ENCODE measurements around the gene ARHGEF39. TPM values are rescaled to one million over a fixed set of nuclear protein-coding genes. Genes with fewer than 3 reads are reported as not detected.

Gene ARHGEF39
- polyA plus RNA-seq, 2 of the 4 experiments (the other 2 are of a cell fraction): 17.6 to 19.5 TPM

GRCh38 chr9:35714123-35714522, 49.1 kb upstream of the ARHGEF39 start:
- ATAC-seq (no peak), DNase-seq (ENCODE audit: low read depth in 1 of 2, low spot score in 1 of 2) (no peak), FAIRE-seq (no peak)
- POLR2A ChIA-PET: interaction anchor here (0.6 to 1.0 kb wide), 3 partner anchors 14 to 1861 kb away, joined by 3 to 4 read pairs (median 3); partner anchors contain the start of gene ARHGEF39
- 78% methylated on average over 6 of the region's 6 CpGs for WGBS (ENCODE audit: missing lambda C conversion rate)
- Histone ChIP-seq H3K4me3 (no peak overlapping the region), H3K4me2 (no peak overlapping the region), H3K4me1 (no peaks in the 10 kb centered on the region), H3K27ac (no peak overlapping the region), H3K9me3 (no peaks in the 10 kb centered on the region)
- TF ChIP-seq ESRRA (IDR thresholded peaks at IDR 0.05; ENCODE audit: borderline replicate concordance, low read length): no peak
- TF ChIP-seq HDAC2 (IDR thresholded peaks at IDR 0.05): no peak
- TF ChIP-seq FOSL2 (IDR thresholded peaks at IDR 0.05): no peak
- TF ChIP-seq FOSL2 (CRISPR knock-in tag; IDR thresholded peaks at IDR 0.05): no peak
- no peak for TF ChIP-seq MYC (IDR thresholded peaks at IDR 0.05; ENCODE audit: borderline replicate concordance, low read length)
- no peak for TF ChIP-seq KDM5A (IDR thresholded peaks at IDR 0.05)
- TF ChIP-seq PHF8 (IDR thresholded peaks at IDR 0.05; ENCODE audit: borderline replicate concordance, low read depth): no peak
- CTCF ChIA-PET: interaction anchor here (1.1 to 32.5 kb wide), 7 partner anchors 4 to 111 kb away, joined by 4 to 758 read pairs (median 6); partner anchors contain the start of genes CREB3, TLN1 and TPM2

GRCh38 chr9:35713578-35713977, 48.6 kb upstream of the ARHGEF39 start:
- CTCF ChIA-PET: interaction anchor here (1.0 to 32.5 kb wide), 7 partner anchors 4 to 110 kb away, joined by 4 to 758 read pairs (median 6); partner anchors contain the start of genes CREB3, TLN1 and TPM2

GRCh38 chr9:35712762-35713400, 47.9 kb upstream of the ARHGEF39 start:
- TF ChIP-seq FOSL2 (IDR thresholded peaks at IDR 0.05) (no peak), FOSL2 (CRISPR knock-in tag; IDR thresholded peaks at IDR 0.05) (no peak), HMGXB4 (CRISPR knock-in tag; IDR thresholded peaks at IDR 0.05; ENCODE audit: borderline replicate concordance) (no peak), ZFP36 (IDR thresholded peaks at IDR 0.05; ENCODE audit: borderline replicate concordance, partially characterized antibody) (no peak), ZSCAN20 (CRISPR knock-in tag; IDR thresholded peaks at IDR 0.05) (no peak), CBX8 (IDR thresholded peaks at IDR 0.05) (no peak), MYC (IDR thresholded peaks at IDR 0.05; ENCODE audit: borderline replicate concordance, low read length) (no peak), BHLHE40 (IDR thresholded peaks at IDR 0.05; ENCODE audit: low read depth, low read length) (no peak), KDM5A (IDR thresholded peaks at IDR 0.05) (no peak), EP300 (IDR thresholded peaks at IDR 0.05) (no peak), CHD2 (IDR thresholded peaks at IDR 0.05; ENCODE audit: low read length, partially characterized antibody) (no peak)
- ChIA-PET CTCF (interaction anchor here (0.6 to 32.5 kb wide), 11 partner anchors 5 to 109 kb away, joined by 3 to 758 read pairs (median 5); partner anchors contain the start of genes CREB3, TLN1 and TPM2), POLR2A (no interaction called here)
- no peaks in the 10 kb centered on the region for H3K9me3 ChIP-seq
- 88% methylated on average over 11 of the region's 11 CpGs for WGBS (ENCODE audit: missing lambda C conversion rate)
- FAIRE-seq (no peak), DNase-seq (ENCODE audit: low read depth in 1 of 2, low spot score in 1 of 2) (no peak), ATAC-seq (peak in 1 of 2 experiments; percentile 43; a peak in 3 of 6 replicates)
- H3K4me1 ChIP-seq: no peaks in the 10 kb centered on the region
- no peak overlapping the region for H3K27ac ChIP-seq
- no peak overlapping the region for H3K4me2 ChIP-seq
- no peak overlapping the region for H3K4me3 ChIP-seq

More at GRCh38 chr9:35713578-35713977, 48.6 kb upstream of the ARHGEF39 start:
- Histone ChIP-seq H3K4me1 (no peaks in the 10 kb centered on the region), H3K27ac (no peak overlapping the region), H3K9me3 (no peaks in the 10 kb centered on the region), H3K4me3 (no peak overlapping the region), H3K4me2 (no peak overlapping the region)
- no peak for TF ChIP-seq ZNF302 (CRISPR knock-in tag; IDR thresholded peaks at IDR 0.05)
- TF ChIP-seq TP53 (CRISPR knock-in tag; IDR thresholded peaks at IDR 0.05): no peak
- no peak for TF ChIP-seq USF2 (IDR thresholded peaks at IDR 0.05)
- no peak for TF ChIP-seq JUNB (IDR thresholded peaks at IDR 0.05)
- no peak for TF ChIP-seq KDM1A (IDR thresholded peaks at IDR 0.05; ENCODE audit: low read depth)
- no peak for TF ChIP-seq ATOH8 (CRISPR knock-in tag; IDR thresholded peaks at IDR 0.05; ENCODE audit: low read depth)
- TF ChIP-seq KDM5A (IDR thresholded peaks at IDR 0.05): no peak
- DNase-seq (ENCODE audit: low read depth in 1 of 2, low spot score in 1 of 2) (no peak), FAIRE-seq (no peak), ATAC-seq (no peak)
- WGBS (ENCODE audit: missing lambda C conversion rate): 94% methylated on average over 3 of the region's 3 CpGs
- POLR2A ChIA-PET: interaction anchor here (1.0 kb wide), 1 partner anchor 49 kb away, joined by 3 read pairs; the partner anchor contains the start of gene ARHGEF39

Measured in A549 (cell line).